Left ventricle myocardium inferior (tissue), 1 donor: Measurements from ENCODE around the gene ADAMTS9. TPM values are rescaled to one million over a fixed set of nuclear protein-coding genes. Genes with fewer than 3 reads are reported as not detected.

Experiments
- DNase-seq: peaks from one replicate; pipeline ENCODE4 v3.0.0-alpha.2; 2020
- H3K27ac ChIP-seq: fragments of 200-600 bp; replicated peaks from 2 replicates; pipeline ENCODE4 v1.8.0; 2021
- H3K27me3 ChIP-seq: fragments of 200-600 bp; 2 replicates; pipeline ENCODE4 v1.8.0; 2021; ENCODE audit warnings: low read depth
- H3K36me3 ChIP-seq: fragments of 200-600 bp; 2 replicates; pipeline ENCODE4 v1.8.0; 2021
- H3K4me1 ChIP-seq: fragments of 200-600 bp; 2 replicates; pipeline ENCODE4 v1.8.0; 2021
- H3K4me3 ChIP-seq: fragments of 200-600 bp; 2 replicates; pipeline ENCODE4 v1.8.0; 2021; ENCODE audit warnings: mild to moderate bottlenecking, moderate library complexity
- H3K9me3 ChIP-seq: fragments of 200-600 bp; replicated peaks from 2 replicates; pipeline ENCODE4 v1.8.0; 2021
- intact Hi-C: fragments of 100-400 bp; cut with micrococcal nuclease; formaldehyde crosslinking; loops from one replicate; pipeline ENCODE4 v1.11.0; 2022
- total RNA-seq: library from RNA; stranded (reverse); fragmentation: NEBNext Ultra II Directional; extraction: Animal tissue kit (Norgen Biotek cat#: 25700); gene quantifications from one replicate; pipeline ENCODE4 v1.2.1, GENCODE V29; 2021
- TF ChIP-seq, protein P1 (sequence below): fragments of 200-600 bp; IDR thresholded peaks from 2 replicates; pipeline ENCODE4 v1.8.0; 2021; ENCODE audit warnings: antibody characterized with exemption, mild to moderate bottlenecking, borderline replicate concordance
- donor health status: DM: no; HTN: yes; CAD: no; lungs with severe emphysema.

Gene ADAMTS9
- total RNA-seq, 1 donor from 2014 or later = 14.7 TPM

DNA sequence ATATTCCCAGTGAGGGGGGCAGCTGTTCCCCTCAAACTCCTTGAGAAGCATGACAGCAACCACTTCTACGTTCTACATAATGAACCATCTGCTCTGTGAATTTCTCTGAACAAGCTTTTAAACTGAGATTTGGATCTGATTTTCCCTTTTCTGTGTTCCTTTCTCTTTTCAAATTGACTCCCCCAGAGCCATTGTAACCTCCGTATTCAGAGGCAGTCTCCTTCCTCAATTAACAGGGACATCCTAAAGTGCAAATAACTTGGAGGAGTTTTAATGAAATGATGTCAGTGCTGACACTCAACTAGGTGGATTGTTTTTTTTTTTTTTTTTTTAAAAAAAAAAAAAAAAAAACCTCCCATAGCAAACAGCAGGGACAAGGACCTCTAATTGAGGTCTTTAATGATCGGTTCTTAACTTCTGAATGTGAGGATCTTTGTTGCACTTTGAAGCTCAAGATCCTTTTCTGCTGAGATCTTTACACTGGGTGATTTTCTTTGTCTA lies 48.8 kb downstream of the ADAMTS9 start:
- intact Hi-C loops = no loop called here
- H3K36me3 ChIP-seq = peaks cover 20% of the 10 kb centered on the region
- H3K4me3 ChIP-seq = no peak overlapping the region
- no peaks in the 10 kb centered on the region for H3K27me3 ChIP-seq
- TF ChIP-seq, protein P1, sequence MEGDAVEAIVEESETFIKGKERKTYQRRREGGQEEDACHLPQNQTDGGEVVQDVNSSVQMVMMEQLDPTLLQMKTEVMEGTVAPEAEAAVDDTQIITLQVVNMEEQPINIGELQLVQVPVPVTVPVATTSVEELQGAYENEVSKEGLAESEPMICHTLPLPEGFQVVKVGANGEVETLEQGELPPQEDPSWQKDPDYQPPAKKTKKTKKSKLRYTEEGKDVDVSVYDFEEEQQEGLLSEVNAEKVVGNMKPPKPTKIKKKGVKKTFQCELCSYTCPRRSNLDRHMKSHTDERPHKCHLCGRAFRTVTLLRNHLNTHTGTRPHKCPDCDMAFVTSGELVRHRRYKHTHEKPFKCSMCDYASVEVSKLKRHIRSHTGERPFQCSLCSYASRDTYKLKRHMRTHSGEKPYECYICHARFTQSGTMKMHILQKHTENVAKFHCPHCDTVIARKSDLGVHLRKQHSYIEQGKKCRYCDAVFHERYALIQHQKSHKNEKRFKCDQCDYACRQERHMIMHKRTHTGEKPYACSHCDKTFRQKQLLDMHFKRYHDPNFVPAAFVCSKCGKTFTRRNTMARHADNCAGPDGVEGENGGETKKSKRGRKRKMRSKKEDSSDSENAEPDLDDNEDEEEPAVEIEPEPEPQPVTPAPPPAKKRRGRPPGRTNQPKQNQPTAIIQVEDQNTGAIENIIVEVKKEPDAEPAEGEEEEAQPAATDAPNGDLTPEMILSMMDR = no peak
- H3K27ac ChIP-seq = no peak overlapping the region
- DNase-seq = no peak
- no peaks in the 10 kb centered on the region for H3K9me3 ChIP-seq
- peaks cover 3% of the 10 kb centered on the region for H3K4me1 ChIP-seq

DNA sequence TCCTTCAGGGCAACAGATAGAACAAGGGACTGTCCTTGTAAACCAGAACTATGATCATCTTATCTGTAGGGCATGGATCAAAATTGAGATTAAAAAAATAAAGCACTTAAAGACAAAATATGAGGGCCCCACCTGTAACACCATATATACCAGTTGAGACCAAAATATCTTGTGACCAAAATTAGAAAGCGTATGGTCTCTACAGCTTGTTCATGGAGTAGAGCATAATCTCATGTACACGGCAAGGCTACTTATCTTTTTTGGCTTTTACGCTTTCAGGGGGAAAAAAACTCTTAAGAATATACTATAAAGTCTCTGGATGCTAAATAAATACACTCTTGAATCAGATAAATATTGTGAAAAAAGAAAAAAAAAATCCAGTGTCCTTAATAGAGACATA lies 49.3 kb downstream of the ADAMTS9 start:
- intact Hi-C loops = no loop called here
- Histone ChIP-seq H3K4me3 (no peak overlapping the region), H3K27ac (no peak overlapping the region), H3K4me1 (peaks cover 3% of the 10 kb centered on the region), H3K27me3 (no peaks in the 10 kb centered on the region), H3K36me3 (peaks cover 23% of the 10 kb centered on the region), H3K9me3 (no peaks in the 10 kb centered on the region)
- TF ChIP-seq, protein P1 = no peak
- DNase-seq = no peak

DNA sequence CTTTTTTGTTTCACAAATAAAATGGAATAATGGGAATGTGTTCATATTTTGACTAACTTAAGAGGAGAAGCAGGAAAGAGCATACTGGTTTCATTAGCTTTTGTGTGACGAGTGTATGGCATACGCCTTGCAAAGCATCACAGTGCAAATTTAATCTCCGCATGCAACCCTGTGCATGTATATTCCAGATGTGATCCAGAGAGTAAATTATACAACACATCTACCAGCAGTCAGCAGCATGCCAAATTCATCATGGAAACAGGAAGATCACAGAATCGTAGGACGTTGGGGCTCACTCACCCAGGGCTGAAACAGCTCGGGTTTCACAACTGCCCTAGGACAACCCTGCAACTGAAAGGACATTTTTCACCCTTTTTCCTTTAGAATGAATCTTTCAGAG lies 53.4 kb downstream of the ADAMTS9 start:
- H3K27me3 ChIP-seq = no peaks in the 10 kb centered on the region
- H3K4me1 ChIP-seq = no peaks in the 10 kb centered on the region
- no peak overlapping the region for H3K27ac ChIP-seq
- no peaks in the 10 kb centered on the region for H3K9me3 ChIP-seq
- DNase-seq = no peak
- peaks cover 50% of the 10 kb centered on the region for H3K36me3 ChIP-seq
- intact Hi-C loops = no loop called here
- TF ChIP-seq, protein P1 = no peak
- no peak overlapping the region for H3K4me3 ChIP-seq

DNA sequence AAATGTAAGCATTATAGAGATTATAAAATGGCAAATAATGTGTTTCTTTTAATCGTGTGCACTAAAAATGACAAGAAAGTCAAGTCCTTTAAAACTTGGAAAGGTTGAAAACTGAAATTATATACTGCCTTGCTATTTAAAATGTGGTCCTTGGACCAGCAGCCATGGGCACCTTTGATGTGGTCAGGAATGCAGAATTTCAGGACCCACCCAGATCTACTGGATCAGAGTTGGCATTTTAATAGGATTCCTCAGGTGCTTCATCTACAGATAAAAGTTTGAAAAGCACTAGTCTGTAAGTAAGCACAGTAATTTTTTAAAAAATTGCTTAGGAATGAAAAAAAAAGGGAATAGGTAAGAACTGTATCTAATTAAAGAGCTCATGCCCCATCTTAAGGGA lies 55.8 kb downstream of the ADAMTS9 start:
- intact Hi-C loops = no loop called here
- H3K36me3 ChIP-seq = peaks cover 72% of the 10 kb centered on the region
- no peak overlapping the region for H3K27ac ChIP-seq
- H3K9me3 ChIP-seq = no peaks in the 10 kb centered on the region
- H3K4me1 ChIP-seq = no peaks in the 10 kb centered on the region
- no peak for DNase-seq
- H3K27me3 ChIP-seq = no peaks in the 10 kb centered on the region
- TF ChIP-seq, protein P1 = no peak
- H3K4me3 ChIP-seq = no peak overlapping the region

DNA sequence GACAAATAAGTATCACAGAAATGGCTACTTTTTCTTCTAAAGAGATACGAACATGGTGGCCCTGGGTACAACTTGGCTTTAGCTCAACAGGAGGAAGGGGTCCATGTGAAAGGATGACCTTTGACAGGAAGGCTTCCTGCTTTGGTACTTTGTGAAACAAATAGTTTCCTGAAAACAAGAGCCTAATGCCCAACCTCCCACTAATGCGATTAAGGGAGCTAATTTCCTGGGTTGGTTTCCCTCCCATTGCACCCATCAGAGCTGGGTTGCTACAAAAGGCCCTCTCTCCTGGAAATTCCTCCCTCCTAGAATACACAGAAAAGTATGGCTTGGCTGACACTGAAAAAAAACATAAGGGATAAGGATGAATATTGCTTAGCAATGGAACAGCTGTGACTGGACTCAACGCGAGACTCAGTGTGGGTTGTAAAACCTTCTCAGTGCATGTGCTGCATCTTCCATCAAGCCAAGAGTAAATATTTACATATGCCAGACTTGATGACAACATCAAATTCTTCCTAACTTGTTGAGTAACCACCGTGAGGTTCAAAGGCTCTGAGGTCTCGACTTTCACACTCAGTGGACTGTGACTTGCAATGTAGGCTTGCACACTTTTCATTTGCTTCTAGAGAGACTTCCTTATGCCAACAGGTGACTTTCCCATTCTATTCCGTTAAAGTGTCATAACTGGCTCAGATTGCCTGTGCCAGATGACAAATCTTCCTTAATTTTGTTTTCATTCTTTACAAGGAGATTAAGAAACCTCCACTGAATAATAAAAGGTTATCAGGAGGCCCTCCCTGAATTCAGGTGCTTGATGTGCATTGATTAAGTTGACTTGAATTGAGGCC lies 60.1 kb downstream of the ADAMTS9 start:
- Histone ChIP-seq H3K9me3 (no peaks in the 10 kb centered on the region), H3K4me3 (no peak overlapping the region), H3K4me1 (no peaks in the 10 kb centered on the region), H3K36me3 (peaks cover 91% of the 10 kb centered on the region), H3K27me3 (no peaks in the 10 kb centered on the region), H3K27ac (no peak overlapping the region)
- no peak for DNase-seq
- TF ChIP-seq, protein P1 = no peak
- intact Hi-C loops = no loop called here
